Suprapubic skin (tissue), 4 donors: Measurements from ENCODE around the gene ADCY9. TPM values are rescaled to one million over a fixed set of nuclear protein-coding genes. Genes with fewer than 3 reads are reported as not detected.

ENCODE experiments used
- DNase-seq, 2 donors: peaks; one replicate each; pipeline ENCODE4 v3.0.0-alpha.2; 2019; ENCODE audit warnings: low spot score in 2 of 2
- H3K27ac ChIP-seq: fragments of 200-600 bp; sonication (generic); one replicate; pipeline ENCODE4 v1.5.1; 2019
- H3K27me3 ChIP-seq: fragments of 200-600 bp; sonication (generic); one replicate; pipeline ENCODE4 v1.5.1; 2019
- H3K36me3 ChIP-seq: fragments of 200-600 bp; sonication (generic); one replicate; pipeline ENCODE4 v1.5.1; 2019
- H3K4me1 ChIP-seq: fragments of 200-600 bp; sonication (generic); one replicate; pipeline ENCODE4 v1.5.1; 2019
- H3K4me3 ChIP-seq: fragments of 200-600 bp; sonication (generic); one replicate; pipeline ENCODE4 v1.5.1; 2019; ENCODE audit warnings: mild to moderate bottlenecking
- H3K9me3 ChIP-seq: fragments of 200-600 bp; sonication (generic); one replicate; pipeline ENCODE4 v1.5.1; 2019
- CTCF ChIP-seq, 2 donors: fragments of 200-600 bp in 1 of 2; fragments of 450-650 bp in 1 of 2; sonication (generic) in 1 of 2; IDR thresholded peaks; one replicate each; pipeline ENCODE4 v1.5.1; 2016 to 2019; ENCODE audit warnings: antibody characterized with exemption in 2 of 2, mild to moderate bottlenecking in 1 of 2, moderate library complexity in 1 of 2
- EP300 ChIP-seq: sonication (generic); formaldehyde crosslinking; IDR thresholded peaks from one replicate; pipeline ENCODE4 v1.6.1; 2017; ENCODE audit warnings: antibody characterized with exemption
- POLR2A ChIP-seq, 2 donors: fragments of 450-650 bp; IDR thresholded peaks; one replicate each; pipeline ENCODE4 v1.6.1; 2017; ENCODE audit warnings: antibody characterized with exemption in 2 of 2, mild to moderate bottlenecking in 2 of 2, moderate library complexity in 2 of 2
- POLR2AphosphoS5 ChIP-seq, 3 donors: sonication (generic); formaldehyde crosslinking; IDR thresholded peaks; one replicate each; pipeline ENCODE4 v1.6.1; 2017; ENCODE audit warnings: antibody characterized with exemption in 3 of 3
- WGBS: methylation state at CpG from one replicate; pipeline ENCODE4 v1.1.5; 2018; 5-methylcytosine and 5-hydroxymethylcytosine counted together
- total RNA-seq, 4 donors: library from RNA; depleted of rRNA; stranded (reverse); fragments of >200 nt; gene quantifications; one replicate each; pipeline ENCODE4 v1.1.0, GENCODE V29; 2016

Gene ADCY9
- total RNA-seq, 4 donors from 2014 or later = 21.5 to 27.2 (median 26.4) TPM

GRCh38 chr16:4011940-4012629, 104.2 kb downstream of the ADCY9 start:
- Histone ChIP-seq H3K4me3 (no peak overlapping the region), H3K27me3 (no peaks in the 10 kb centered on the region), H3K9me3 (no peaks in the 10 kb centered on the region), H3K4me1 (no peaks in the 10 kb centered on the region), H3K27ac (no peak overlapping the region), H3K36me3 (no peaks in the 10 kb centered on the region)
- DNase-seq = no peak
- WGBS = 95% methylated on average over 15 of the region's 15 CpGs
- TF ChIP-seq POLR2AphosphoS5 (IDR thresholded peaks at IDR 0.05) (no peak), CTCF (IDR thresholded peaks at IDR 0.05) (no peak), EP300 (no peak)

- Histone ChIP-seq H3K4me3 (no peak overlapping the region), H3K36me3 (no peaks in the 10 kb centered on the region), H3K27ac (no peak overlapping the region), H3K4me1 (no peaks in the 10 kb centered on the region), H3K9me3 (no peaks in the 10 kb centered on the region), H3K27me3 (no peaks in the 10 kb centered on the region)
- TF ChIP-seq EP300 (no peak), CTCF (IDR thresholded peaks at IDR 0.05) (no peak), POLR2A (IDR thresholded peaks at IDR 0.05) (no peak), POLR2AphosphoS5 (IDR thresholded peaks at IDR 0.05) (no peak)
- no peak for DNase-seq
- 83% methylated on average over 20 of the region's 20 CpGs for WGBS
Measured at GRCh38 chr16:4011225-4011939, 104.9 kb downstream of the ADCY9 start.

GRCh38 chr16:4010225-4011158, 105.8 kb downstream of the ADCY9 start:
- no peaks in the 10 kb centered on the region for H3K27me3 ChIP-seq
- H3K9me3 ChIP-seq = no peaks in the 10 kb centered on the region
- no peaks in the 10 kb centered on the region for H3K36me3 ChIP-seq
- H3K4me1 ChIP-seq = no peaks in the 10 kb centered on the region
- no peak overlapping the region for H3K27ac ChIP-seq
- TF ChIP-seq POLR2A (IDR thresholded peaks at IDR 0.05) (no peak), POLR2AphosphoS5 (IDR thresholded peaks at IDR 0.05) (no peak), EP300 (no peak), CTCF (IDR thresholded peaks at IDR 0.05) (no peak)
- no peak for DNase-seq
- H3K4me3 ChIP-seq = no peak overlapping the region
- 76% methylated on average over 28 of the region's 32 CpGs for WGBS

- 95% methylated on average over 6 of the region's 6 CpGs for WGBS
- Histone ChIP-seq H3K9me3 (no peaks in the 10 kb centered on the region), H3K27ac (no peak overlapping the region), H3K27me3 (no peaks in the 10 kb centered on the region), H3K4me1 (no peaks in the 10 kb centered on the region), H3K36me3 (peaks cover 2% of the 10 kb centered on the region), H3K4me3 (no peak overlapping the region)
- DNase-seq = no peak
- no peak for TF ChIP-seq EP300
- TF ChIP-seq POLR2A (IDR thresholded peaks at IDR 0.05) = no peak
- no peak for TF ChIP-seq CTCF (IDR thresholded peaks at IDR 0.05)
- no peak for TF ChIP-seq POLR2AphosphoS5 (IDR thresholded peaks at IDR 0.05)
Measured at GRCh38 chr16:4009177-4009576, 107.1 kb downstream of the ADCY9 start.

GRCh38 chr16:4008116-4008515, 108.1 kb downstream of the ADCY9 start:
- no peak overlapping the region for H3K4me3 ChIP-seq
- H3K9me3 ChIP-seq = no peaks in the 10 kb centered on the region
- no peaks in the 10 kb centered on the region for H3K27me3 ChIP-seq
- WGBS = 92% methylated on average over 5 of the region's 5 CpGs
- H3K27ac ChIP-seq = no peak overlapping the region
- peaks cover 2% of the 10 kb centered on the region for H3K36me3 ChIP-seq
- no peak for TF ChIP-seq POLR2AphosphoS5 (IDR thresholded peaks at IDR 0.05)
- no peak for TF ChIP-seq POLR2A (IDR thresholded peaks at IDR 0.05)
- TF ChIP-seq EP300 = no peak
- no peak for TF ChIP-seq CTCF (IDR thresholded peaks at IDR 0.05)
- no peaks in the 10 kb centered on the region for H3K4me1 ChIP-seq
- DNase-seq = no peak
